ENCODE data around the gene ATXN7.

The ATXN7 gene

DNA sequence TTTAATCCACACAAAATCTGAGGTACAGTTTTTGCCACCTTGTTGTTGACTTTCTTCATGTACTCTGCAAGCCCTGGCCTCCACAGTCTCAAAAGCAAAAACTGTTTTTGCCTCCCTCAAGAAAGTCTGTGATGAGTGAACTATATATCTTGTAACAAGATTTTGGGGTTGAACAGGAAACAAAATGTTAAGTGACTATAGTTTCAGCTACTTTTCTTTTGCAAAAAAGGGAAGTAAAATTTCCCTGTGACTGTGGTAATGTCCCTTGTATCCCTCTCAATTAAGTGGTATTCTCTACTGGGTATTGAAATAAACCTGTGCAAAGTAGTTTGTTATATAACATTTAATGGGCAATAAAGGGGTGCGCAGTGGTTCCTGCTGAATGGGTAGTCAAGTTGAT, 69.8 kb downstream of the ATXN7 start:
- no peak for DNase-seq (ENCODE audit: low read depth in 2 of 2, low spot score in 1 of 2)

DNA sequence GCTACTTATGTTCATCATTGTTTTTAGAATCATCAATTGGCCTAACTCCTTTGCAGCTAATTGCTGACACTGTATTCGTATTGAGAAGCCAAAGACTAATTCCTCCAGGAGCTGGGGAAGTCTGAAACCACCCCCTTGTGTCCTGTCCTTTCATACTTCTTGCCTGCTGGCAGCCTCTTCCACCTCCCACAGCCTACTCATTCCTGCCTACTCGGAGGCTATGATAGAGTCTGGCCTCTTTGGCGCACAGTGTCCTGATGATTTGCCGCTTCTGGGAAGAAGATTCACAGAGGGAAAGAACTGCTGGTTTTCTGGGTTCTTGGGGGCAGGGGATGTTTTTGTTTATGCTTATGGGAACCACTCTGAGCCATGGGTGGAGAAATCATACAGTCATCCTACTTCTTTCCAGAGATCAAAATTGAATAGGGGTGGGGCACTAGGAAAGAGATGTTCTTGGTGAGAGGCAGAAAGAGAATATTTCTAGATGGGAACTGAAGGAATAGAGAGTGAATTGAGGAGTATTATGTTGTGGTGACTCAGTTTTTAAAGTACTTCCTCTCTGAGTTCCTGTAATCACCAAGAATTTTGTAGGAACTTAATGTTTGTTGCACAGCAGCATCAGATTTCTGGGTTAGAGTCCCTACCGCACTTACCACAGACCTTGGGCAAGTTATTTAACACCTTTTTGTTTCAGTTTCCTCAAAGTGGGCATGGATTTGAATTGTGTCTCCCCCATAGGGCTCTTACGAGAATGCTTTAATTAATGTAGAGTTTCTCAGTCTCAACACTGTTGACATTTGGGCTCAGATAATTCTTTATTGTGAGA, 70.6 kb downstream of the ATXN7 start:
- no peak for DNase-seq (ENCODE audit: low read depth in 2 of 2, low spot score in 1 of 2)

DNA sequence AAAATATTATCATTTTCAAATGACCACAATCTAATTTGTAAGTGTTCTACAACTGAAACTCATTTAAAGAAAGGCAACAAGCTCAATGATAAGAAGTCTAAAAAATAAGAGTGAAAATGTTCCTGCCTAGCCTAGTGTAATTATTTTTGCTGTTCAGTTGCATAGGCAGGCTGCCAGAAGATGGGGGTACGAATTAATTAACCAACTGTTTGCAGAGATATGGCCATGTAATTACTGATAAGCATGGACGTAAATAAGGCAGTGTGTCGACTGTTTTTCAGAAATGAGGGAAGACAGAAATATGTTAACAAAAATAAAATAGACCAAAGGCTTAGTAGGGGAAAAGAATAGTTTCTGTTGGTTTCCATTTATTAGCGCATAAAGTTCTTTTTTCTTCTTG, 73.3 kb downstream of the ATXN7 start:
- DNase-seq (ENCODE audit: low read depth in 2 of 2, low spot score in 1 of 2), result no peak

DNA sequence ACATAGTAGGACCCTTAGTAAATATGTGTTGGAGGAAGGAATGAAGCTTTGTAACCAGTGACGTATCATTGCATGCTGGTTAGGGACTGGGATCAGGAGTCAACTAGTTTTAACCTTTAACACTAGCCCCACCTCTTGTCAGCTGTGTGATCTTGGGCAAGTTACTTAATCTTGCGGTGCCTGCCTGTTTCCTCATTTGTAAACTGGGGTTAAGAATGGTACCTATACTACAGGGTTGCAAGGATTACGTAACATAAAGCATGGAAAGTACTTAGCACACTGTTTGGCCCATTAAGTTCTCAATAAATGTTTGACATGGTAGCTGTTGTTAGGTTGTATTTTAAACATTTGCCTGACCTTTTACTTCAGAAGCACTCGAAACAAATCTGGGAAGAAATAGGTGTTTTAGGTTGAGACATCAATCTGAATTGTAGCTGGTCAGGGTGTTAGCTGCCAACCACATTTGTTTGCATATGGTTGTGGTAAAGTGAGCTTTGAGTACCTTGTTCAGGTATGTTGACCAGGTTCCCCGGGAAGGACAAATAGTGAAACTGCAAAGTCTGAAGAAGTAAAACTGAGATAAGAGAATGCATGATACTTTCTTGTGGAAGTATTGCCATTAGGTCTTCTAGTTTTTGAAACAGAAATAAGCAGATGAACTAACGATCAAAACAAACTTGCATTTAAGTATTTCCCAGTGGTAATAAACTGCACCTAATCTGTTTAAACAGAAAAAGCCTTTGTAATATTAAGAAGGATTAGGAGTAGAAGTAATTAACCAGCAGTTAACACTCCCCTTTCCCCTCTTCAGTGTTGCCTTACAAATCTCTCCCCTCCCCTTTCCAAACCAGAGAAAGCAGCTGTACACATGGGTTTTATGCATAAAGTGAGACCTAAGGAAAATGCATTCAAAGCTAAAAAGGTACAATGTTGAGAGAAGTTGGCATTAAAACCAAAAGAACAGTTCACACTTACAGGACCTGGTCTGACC, 74.3 kb downstream of the ATXN7 start:
- no peak for DNase-seq (ENCODE audit: low read depth in 2 of 2, low spot score in 1 of 2)

DNA sequence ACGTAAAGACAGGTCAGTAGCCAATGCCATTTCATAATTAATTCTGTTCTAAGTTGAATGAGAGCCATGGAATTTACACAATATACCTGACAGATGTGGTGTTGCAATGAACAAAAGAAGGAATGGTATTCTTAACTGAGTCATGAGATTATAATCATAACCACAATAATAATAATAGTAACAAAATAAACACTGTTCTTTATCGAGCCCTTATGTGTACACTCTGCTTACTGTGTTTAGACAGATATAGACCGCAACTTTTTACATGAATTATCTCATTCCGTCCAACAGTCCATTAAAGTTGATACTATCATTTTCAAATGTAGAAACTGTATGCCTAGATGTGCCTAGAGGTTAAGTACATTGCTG, 76.7 kb downstream of the ATXN7 start:
- DNase-seq (ENCODE audit: low read depth in 2 of 2, low spot score in 1 of 2), result no peak

DNA sequence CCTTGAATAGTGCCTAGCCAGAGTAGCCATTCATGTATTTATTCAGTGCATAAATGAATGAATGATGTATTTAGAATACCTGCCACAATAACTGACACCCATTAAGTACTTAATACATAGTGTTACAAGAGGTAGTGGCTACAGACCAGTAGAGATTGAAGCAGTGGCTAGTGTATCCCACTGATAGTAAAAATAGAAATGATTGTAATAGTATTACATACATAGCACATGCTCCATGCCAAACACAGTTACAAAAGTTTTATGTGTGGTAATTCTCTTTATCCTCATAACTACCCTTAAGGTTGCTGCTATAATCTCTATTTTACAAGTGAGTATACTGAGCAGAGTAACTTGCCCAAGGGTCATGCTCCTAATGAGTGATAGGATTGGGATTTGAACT, 78.9 kb downstream of the ATXN7 start:
- DNase-seq (ENCODE audit: low read depth in 2 of 2, low spot score in 1 of 2), result no peak

DNA sequence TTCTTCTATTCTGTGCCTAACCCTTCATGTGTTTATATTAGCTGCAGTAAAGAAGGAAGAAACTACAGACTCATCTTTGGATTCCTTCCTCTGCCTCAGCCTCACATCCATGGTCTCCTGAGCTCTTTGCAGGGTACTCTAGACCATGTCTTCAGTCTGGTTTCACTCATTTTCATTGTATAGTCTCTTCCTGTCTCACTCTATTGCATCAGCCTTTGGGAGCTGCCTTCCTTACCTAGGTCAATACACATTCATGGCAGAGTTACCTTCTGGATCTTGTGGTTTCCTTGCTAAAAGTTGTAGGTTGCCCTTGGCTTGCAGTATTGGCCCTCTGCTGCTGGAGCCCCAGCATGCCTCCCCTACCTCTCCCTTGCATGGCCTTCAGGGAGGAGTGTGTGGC, 80.0 kb downstream of the ATXN7 start:
- no peak for DNase-seq (ENCODE audit: low read depth in 2 of 2, low spot score in 1 of 2)

DNA sequence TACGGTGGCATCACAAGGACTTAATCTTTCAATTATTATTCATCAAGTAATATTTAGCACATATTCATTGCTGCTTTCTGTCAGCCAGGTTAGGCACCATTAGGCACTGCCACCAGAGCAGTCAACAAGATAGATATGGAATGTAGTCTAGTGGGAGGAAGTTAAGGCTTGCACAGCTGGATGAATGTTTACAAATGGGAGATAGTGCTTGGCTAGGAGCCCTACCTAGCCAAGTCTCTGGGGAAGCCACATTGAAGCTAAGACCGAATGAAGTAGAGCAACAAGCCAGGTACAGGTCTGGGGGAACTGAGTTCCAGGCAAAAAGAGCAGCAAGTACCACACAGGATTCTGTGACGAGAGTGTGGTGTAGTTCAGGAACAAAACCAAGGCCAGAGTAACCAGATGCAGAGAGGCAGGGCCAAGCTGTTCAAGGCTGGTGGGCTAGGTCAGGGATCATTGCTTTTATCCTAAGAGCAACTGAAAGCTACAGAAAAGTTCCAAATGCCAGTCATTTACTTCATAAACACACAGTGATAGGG, 82.0 kb downstream of the ATXN7 start:
- no peak for DNase-seq (ENCODE audit: low read depth in 2 of 2, low spot score in 1 of 2)

DNA sequence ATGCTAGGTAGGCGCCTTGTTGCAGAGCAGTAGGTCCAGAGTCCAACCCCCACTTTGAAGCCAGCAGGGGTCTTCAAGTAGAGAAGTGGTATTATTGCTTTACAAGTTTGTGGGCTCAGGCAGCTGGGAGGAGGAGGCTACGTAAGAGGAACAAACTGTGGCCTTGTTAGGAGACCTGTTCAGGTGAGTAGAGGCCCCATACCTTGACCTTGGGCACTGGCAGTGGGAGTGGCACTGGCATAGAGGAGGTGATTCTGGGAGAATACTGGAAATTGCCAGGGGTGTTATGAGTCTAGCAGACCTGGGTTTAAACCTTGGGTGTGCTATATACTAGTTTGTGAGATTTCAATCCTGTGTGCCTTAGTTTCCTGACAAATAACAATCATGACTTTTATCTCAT, 83.1 kb downstream of the ATXN7 start:
- no peak for DNase-seq (ENCODE audit: low read depth in 2 of 2, low spot score in 1 of 2)

DNA sequence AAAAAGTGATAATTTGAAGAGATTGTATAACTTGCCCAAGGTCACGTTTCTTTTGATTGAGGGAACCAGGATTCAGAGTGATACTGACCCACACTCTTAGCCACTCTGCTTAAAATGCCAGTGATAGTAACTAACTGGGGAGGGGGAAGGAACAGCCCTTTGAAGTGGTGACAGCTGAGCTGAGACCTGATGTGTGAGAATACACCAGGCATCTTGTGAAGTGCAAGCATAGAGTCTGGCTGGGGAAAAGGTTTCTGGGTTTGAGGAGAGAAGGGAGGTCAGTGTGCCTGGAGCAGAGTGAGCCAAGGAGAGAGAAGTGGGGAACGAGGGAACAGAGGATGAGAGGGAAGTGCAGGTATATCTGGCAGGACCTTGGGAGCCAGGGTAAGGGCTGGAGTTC, 83.9 kb downstream of the ATXN7 start:
- no peak for DNase-seq (ENCODE audit: low read depth in 2 of 2, low spot score in 1 of 2)

DNA sequence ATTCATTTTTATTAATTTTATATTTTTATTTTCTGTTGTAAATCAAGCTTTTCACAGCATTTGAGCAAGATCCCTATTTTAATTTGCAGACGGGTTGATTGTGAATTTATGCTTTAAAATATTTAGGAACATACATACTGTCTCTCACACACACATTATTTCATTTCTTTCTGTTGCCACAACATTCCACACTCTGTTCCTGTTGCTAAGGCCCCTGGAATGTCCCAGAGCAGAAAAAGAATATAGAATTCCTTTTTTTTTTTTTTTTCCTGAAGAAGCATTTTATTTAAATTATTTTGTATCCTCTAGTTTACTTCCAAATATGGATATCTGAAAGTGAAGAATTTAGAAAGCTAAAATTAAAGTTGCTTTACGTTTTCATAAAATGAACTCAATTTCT, 85.3 kb downstream of the ATXN7 start:
- no peak for DNase-seq (ENCODE audit: low read depth in 2 of 2, low spot score in 1 of 2)

DNA sequence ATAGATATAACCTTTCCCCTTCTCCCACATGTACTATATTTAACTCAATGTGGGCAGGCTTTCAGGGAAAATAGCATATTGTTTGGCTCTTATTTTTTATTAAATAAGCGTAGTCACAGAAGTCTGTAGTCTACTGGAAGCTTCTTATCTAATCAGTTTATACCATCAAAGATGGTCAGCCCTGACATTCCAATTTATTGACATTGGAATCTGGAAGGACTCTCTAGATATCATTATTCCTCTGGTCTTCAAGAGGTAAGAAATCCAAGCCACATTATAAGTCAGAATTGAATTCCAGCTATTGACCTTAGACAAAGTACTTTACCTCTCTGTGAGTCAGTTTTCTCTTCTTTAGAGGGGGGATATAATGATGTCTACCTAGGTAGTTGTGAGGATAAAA, 87.0 kb downstream of the ATXN7 start:
- no peak for DNase-seq (ENCODE audit: low read depth in 2 of 2, low spot score in 1 of 2)

DNA sequence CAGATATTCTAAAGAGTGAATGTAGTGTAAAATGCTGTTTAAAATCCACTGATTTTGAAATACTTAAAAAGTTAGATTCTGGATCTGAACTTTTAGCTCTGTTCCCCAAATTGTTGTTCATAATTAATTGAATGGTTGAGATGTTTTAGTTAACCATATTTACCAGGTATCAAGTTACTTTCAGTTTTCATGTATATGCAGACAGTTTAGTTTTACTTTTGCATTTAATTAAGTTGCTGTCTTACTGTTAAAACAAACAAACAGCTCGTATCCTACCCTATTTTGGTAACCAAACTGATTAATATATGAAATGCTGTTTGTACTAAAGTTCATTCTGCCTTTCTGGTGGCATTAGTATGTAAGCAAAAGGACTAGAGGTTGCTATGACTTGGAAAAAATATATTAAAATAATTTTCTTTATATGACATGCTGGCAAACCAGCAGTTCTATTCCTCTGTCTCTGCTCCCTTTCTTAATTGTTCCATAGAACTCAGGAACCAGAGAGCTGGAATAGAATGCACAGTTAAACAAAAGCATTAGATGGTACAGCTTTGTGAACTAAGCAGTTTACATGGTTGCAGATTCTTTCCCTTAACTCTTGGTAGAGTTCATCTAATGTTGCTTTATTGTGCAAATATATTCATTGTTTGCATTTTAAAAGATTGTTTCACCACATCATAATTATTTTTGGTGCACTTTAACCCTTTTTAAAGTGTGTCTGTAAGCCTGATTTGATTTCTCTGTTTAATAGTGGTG, 88.0 kb downstream of the ATXN7 start:
- DNase-seq (ENCODE audit: low read depth in 2 of 2, low spot score in 1 of 2), result no peak

DNA sequence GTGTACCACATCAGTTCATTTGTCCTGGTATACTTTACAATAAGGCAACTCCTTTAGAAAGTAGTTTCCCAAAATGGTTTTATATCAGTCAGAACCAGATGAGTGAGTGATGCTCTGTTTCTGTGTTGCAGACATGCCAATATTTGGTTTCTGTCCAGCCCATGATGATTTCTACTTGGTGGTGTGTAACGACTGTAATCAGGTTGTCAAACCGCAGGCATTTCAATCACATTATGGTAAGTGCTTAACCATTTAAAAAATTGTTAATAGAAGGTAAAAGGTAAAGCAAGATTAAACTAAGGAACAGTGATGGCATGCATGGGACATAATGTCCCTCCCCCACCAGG, 88.6 kb downstream of the ATXN7 start:
- DNase-seq (ENCODE audit: low read depth in 2 of 2, low spot score in 1 of 2), result no peak

DNA sequence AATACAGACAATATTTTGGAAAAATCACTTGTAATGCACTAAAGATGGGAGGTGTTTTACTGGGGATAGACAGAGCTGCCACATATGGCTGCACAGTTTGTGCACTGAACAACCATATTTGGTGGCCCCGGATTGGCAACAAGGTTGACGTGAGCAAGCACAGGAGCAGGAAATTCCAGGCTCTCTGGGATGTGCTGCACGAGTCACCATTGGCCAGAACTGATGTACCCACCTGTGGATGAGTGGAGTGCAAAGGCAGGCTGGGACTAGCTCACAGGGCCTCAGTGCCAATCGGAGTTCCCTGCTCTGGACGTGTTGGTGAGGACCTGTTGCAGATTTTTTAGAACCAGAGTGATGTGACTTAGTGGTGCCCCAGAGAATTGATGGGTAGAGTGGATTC, 90.5 kb downstream of the ATXN7 start:
- DNase-seq (ENCODE audit: low read depth in 2 of 2, low spot score in 1 of 2), result no peak

DNA sequence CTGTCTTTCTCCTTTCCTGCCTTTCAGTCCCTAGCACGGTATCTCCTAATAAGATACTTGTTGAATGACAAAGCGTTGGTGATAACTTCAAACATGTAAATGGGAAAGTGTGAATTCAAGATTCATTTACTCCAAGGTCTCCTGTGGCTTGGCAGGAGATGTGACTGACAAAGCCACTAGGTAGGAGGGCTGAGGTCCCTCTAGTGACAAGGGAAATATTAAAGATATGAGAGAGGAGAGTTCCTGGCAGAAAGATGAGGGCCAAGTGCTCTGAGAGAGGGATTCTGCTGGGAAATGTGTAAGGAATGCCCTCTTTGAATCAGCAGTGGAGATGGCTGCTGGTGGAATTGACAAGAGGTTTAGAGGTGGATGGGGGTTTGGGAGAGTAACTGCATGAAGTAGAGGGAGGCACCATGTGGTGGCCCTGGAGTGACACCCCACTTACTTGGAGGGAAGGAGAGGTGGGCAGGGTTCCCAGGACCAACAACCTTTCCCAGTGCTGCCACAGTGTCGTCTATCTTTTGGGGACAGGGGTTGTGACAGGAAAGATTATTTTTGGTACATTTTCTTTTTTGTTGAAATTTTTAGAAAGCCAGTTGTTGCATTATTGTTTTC, 91.5 kb downstream of the ATXN7 start:
- DNase-seq (ENCODE audit: low read depth in 2 of 2, low spot score in 1 of 2), result no peak

DNA sequence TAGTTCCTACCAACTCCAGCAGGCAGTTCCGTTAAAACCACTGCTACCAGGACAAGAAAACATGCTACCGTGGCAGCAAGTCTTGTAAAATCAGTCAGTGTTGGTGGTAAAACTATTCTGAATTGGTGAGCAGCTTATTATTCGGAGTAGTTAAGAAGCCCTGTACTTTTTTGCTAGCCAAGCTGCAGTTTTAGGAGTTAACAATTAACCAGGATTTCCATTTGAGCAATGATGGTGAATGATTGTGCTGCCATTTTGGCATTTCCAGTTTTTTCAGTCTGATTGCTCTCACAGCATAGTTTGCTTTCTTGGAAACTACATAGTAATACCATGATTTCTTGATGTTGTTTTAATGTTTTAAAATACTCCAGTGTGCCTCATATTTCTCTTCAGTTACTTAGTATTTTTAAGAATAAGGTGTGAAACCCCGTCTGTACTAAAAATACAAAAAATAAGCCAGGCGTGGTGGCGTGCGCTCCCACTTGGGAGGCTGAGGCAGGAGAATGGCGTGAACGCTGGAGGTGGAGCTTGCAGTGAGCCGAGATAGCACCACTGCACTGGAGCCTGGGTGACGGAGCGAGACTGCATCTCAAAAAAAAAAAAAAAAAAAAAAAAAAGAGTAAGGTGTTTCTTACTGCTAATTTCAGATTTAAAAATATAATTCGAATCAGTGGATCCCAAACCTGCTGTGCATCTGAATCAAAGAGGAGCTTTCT, 92.3 kb downstream of the ATXN7 start:
- DNase-seq (ENCODE audit: low read depth in 2 of 2, low spot score in 1 of 2), result no peak

DNA sequence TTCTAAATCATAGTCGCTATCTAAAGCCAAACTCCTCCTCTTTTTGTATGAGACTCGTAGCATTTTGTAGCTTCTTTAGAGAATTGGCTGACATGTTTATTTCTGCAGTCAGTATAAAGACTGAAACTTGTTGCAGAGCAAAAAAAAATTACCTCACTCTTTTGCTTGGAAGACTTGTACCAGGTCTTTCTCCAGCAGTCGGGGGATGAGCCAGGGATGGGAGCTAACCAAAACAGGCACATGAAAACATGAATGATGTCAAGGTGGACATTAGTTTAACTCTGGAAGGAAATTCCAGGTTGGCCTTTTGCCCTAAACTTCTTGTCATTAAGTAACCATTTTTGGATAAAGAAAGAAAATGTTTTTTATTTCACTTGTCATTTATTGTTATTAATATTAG, 95.5 kb downstream of the ATXN7 start:
- DNase-seq (ENCODE audit: low read depth in 2 of 2, low spot score in 1 of 2), result no peak

DNA sequence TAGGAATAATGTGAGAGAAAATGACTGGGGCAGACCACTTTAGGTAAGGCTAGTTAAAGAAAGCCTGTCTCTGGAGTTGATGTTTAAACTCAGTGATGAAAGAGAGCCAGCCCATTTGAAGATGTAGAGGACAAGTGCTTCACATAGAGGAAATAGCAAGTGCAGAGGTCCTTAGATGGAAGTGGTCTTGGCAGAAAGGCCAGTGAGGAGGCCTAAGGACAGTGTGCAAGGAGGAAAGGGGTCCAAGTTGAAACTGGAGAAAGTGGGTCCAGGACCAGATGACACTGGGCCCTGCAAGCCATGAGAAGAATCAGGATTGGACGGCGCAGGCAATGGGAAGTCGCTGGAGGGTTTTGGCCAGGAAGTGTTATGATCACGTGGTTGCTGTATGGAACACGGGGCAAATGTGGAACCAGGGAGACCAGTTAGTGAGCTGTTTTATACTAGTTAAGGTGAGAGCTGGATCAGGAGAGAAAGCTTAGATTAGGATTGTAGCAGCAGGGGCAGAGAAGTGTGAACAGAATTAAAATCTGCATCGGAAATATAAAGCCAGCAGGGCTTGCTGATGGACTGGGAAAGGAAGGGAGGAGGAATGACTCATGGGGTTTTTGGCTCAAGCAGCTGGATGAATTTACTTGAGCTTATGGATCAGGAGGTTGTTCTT, 96.5 kb downstream of the ATXN7 start:
- no peak for DNase-seq (ENCODE audit: low read depth in 2 of 2, low spot score in 1 of 2)

DNA sequence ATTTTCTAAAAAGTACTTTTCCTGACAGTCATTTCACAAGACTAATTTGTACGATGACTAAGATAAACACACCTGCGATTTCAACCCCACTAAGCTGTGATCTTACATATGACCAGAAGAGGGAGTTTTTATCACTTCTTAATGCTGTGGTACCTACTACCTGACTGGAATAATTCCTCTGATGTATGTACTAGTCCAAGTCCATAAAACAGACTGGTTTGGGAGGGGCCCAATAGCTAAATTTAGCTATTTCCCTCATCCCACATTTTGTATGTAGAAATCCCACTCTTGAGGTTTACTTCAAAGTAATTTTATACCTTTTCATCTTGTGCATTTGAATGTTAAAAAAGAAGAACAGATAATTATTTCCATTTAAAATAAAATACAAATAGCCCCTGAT, 98.2 kb downstream of the ATXN7 start:
- no peak for DNase-seq (ENCODE audit: low read depth in 2 of 2, low spot score in 1 of 2)

Data from stimulated activated CD8-positive, alpha-beta memory T cell treated with anti-CD3 and anti-CD28 coated beads, Interleukin-4, amount 100 ng/mL, for 4 hours (primary cell).